H1 (cell line): ENCODE data around the gene MED13.

Experiments
- ATF2 ChIP-seq: IDR thresholded peaks from 2 replicates; pipeline ENCODE4 v1.6.1; 2012; ENCODE audit warnings: low read length, inconsistent platforms
- CTCF ChIP-seq, 3 experiments: IDR thresholded peaks; 1 replicate in 2 of 3; 2 replicates in 1 of 3; pipeline versions ENCODE4 v1.5.1 to v1.6.1; 2011; ENCODE audit warnings: low read length in 3 of 3, mild to moderate bottlenecking in 3 of 3, inconsistent platforms in 2 of 3, low read depth in 1 of 3, moderate library complexity in 1 of 3; ENCODE audit not compliant: insufficient read depth in 1 of 3; ENCODE audit errors: control extremely low read depth in 1 of 3
- EP300 ChIP-seq, 2 experiments: IDR thresholded peaks; 1 replicate in 1 of 2; 2 replicates in 1 of 2; pipeline ENCODE4 v1.6.1; 2011 to 2012; ENCODE audit warnings: low read depth in 2 of 2, low read length in 2 of 2, mild to moderate bottlenecking in 2 of 2, borderline replicate concordance in 1 of 2, inconsistent platforms in 1 of 2, moderate library complexity in 1 of 2
- EZH2 ChIP-seq: fragments of 200-600 bp; sonication (generic); IDR thresholded peaks from 2 replicates; pipeline ENCODE4 v1.7.1; 2012; ENCODE audit warnings: low read depth, mild to moderate bottlenecking, moderate library complexity, low read length, inconsistent platforms; ENCODE audit not compliant: severe bottlenecking
- POLR2A ChIP-seq, 2 experiments: IDR thresholded peaks; 1 replicate in 1 of 2; 2 replicates in 1 of 2; pipeline ENCODE4 v1.6.1; 2011; ENCODE audit warnings: low read depth in 2 of 2, low read length in 2 of 2, mild to moderate bottlenecking in 2 of 2; ENCODE audit errors: control extremely low read depth in 1 of 2
- SIRT6 ChIP-seq: IDR thresholded peaks from one replicate; pipeline ENCODE4 v1.7.1; 2012; ENCODE audit warnings: low read length, inconsistent platforms
- SP2 ChIP-seq: IDR thresholded peaks from 2 replicates; pipeline ENCODE4 v1.6.1; 2012; ENCODE audit warnings: mild to moderate bottlenecking, low read length, inconsistent platforms
- USF2 ChIP-seq: IDR thresholded peaks from 2 replicates; pipeline ENCODE4 v1.6.1; 2011; ENCODE audit warnings: low read length, improper control_type of control experiment

GRCh38 chr17:61903251-61903650 is 161.8 kb downstream of the MED13 start:
- TF ChIP-seq ATF2 (no peak), CTCF (IDR thresholded peaks at IDR 0.05; ENCODE audit: control extremely low read depth in 1 of 3, insufficient read depth in 1 of 3, low read depth in 1 of 3, low read length in 3 of 3) (no peak), POLR2A (IDR thresholded peaks at IDR 0.05; ENCODE audit: control extremely low read depth in 1 of 2, low read depth in 2 of 2, low read length in 2 of 2) (no peak), EZH2 (no peak), EP300 (IDR thresholded peaks at IDR 0.05; ENCODE audit: borderline replicate concordance in 1 of 2, low read depth in 2 of 2, low read length in 2 of 2) (no peak), USF2 (no peak), SP2 (no peak), SIRT6 (no peak)
